K562 (cell line): Measurements from ENCODE around the gene ADM5. TPM values are rescaled to one million over a fixed set of nuclear protein-coding genes. Genes with fewer than 3 reads are reported as not detected.

Source experiments
- ATAC-seq: fragments of 200-7000 bp; cut with Tn5 transposase; 3 replicates; pipeline ENCODE4 v1.9.1; 2020; ENCODE audit warnings: moderate library complexity
- BruUV-seq: library from RNA; stranded (reverse); fragments of 400-500 nt; replicated peaks from 2 replicates; lab custom pipeline; 2021; lab: Mats Ljungman, UMichigan
- CTCF ChIA-PET: fragments of 300-600 bp; formaldehyde crosslinking; extraction: SDS; loops from one replicate; lab custom pipeline; 2021; ENCODE audit warnings: low intra/inter-chr PET ratio; lab: Yijun Ruan, JAX
- POLR2A ChIA-PET: fragments of 300-600, 350-650 bp; sonication (Branson Sonifier 250); formaldehyde crosslinking; extraction: SDS; loops from one replicate; lab custom pipeline; 2021; ENCODE audit warnings: antibody characterized with exemption, inconsistent platforms; lab: Yijun Ruan, JAX
- DNase-seq, 4 experiments: peaks; one replicate each; pipeline versions ENCODE4 v3.0.0 to v3.0.0-alpha.2; 2011 to 2018; ENCODE audit warnings: low spot score in 3 of 4, mixed read lengths in 3 of 4; ENCODE audit errors: extremely low read depth in 1 of 4
- FAIRE-seq: peaks from 2 replicates; lab custom pipeline; 2011; peaks lifted over from hg19 to GRCh38; lab: Jason Lieb, UNC
- H2AFZ ChIP-seq: 2 replicates; pipeline ENCODE4 v1.6.0; 2011; ENCODE audit warnings: low read depth, low read length, control low read depth, inconsistent platforms
- H3K27ac ChIP-seq: fragments of 200-600 bp; 3 replicates; pipeline ENCODE4 v1.8.0; 2011; ENCODE audit warnings: low read depth, mild to moderate bottlenecking, control low read depth, inconsistent platforms, low read length, moderate library complexity, mixed read lengths; ENCODE audit errors: extremely low read depth
- H3K27me3 ChIP-seq, 2 experiments: fragments of 300-600 bp in 1 of 2; 2 replicates in 1 of 2; 3 replicates in 1 of 2; pipeline versions ENCODE4 v1.6.0 to v1.8.0; 2011; ENCODE audit warnings: inconsistent platforms in 2 of 2, low read length in 2 of 2, mild to moderate bottlenecking in 1 of 2, mixed read lengths in 1 of 2, moderate library complexity in 1 of 2; ENCODE audit not compliant: control insufficient read depth in 2 of 2, insufficient read depth in 2 of 2
- H3K36me3 ChIP-seq: fragments of 300-600 bp; 3 replicates; pipeline ENCODE4 v1.8.0; 2011; ENCODE audit warnings: mild to moderate bottlenecking, low read length, inconsistent platforms; ENCODE audit not compliant: control insufficient read depth, insufficient read depth
- H3K4me1 ChIP-seq, 2 experiments: fragments of 200-600 bp in 1 of 2; replicated peaks in 1 of 2; 2 replicates in 1 of 2; 3 replicates in 1 of 2; pipeline versions ENCODE4 v1.5.1 to v1.8.0; 2011; ENCODE audit warnings: inconsistent platforms in 2 of 2, low read length in 2 of 2, mild to moderate bottlenecking in 1 of 2, mixed read lengths in 1 of 2, moderate library complexity in 1 of 2; ENCODE audit not compliant: control insufficient read depth in 2 of 2, insufficient read depth in 2 of 2
- H3K4me2 ChIP-seq: 2 replicates; pipeline ENCODE4 v1.6.1; 2011; ENCODE audit warnings: low read length, control low read depth, inconsistent platforms, mixed read lengths; ENCODE audit not compliant: insufficient read depth
- H3K4me3 ChIP-seq: fragments of 200-600 bp; sonication (generic), shearing (Covaris generic); 2 replicates; pipeline ENCODE4 v1.5.1; 2016; ENCODE audit warnings: control low read depth, inconsistent platforms
- H3K79me2 ChIP-seq: fragments of 200-600 bp; 3 replicates; pipeline ENCODE4 v1.8.0; 2011; ENCODE audit warnings: low read length, inconsistent platforms; ENCODE audit not compliant: control insufficient read depth, insufficient read depth
- H3K9ac ChIP-seq, 2 experiments: 2 replicates each; pipeline versions ENCODE4 v1.6.0 to v1.6.1; 2011; ENCODE audit warnings: low read depth in 2 of 2, low read length in 2 of 2, control low read depth in 1 of 2, inconsistent platforms in 1 of 2, mild to moderate bottlenecking in 1 of 2, mixed read lengths in 1 of 2; ENCODE audit not compliant: insufficient read depth in 1 of 2
- H3K9me1 ChIP-seq: one replicate; pipeline ENCODE4 v1.6.0; 2011; ENCODE audit warnings: inconsistent platforms, mild to moderate bottlenecking, low read length, moderate library complexity; ENCODE audit not compliant: control insufficient read depth, insufficient read depth
- H3K9me3 ChIP-seq: replicated peaks from 2 replicates; pipeline ENCODE4 v1.5.1; 2011; ENCODE audit warnings: low read depth, low read length, inconsistent platforms; ENCODE audit not compliant: control insufficient read depth, insufficient read depth
- H4K20me1 ChIP-seq: replicated peaks from 2 replicates; pipeline ENCODE4 v1.6.1; 2011; ENCODE audit warnings: low read length, inconsistent platforms, mixed read lengths; ENCODE audit not compliant: control insufficient read depth, insufficient read depth
- NRF1 ChIP-seq, 2 experiments: fragments of 450-650 bp; IDR thresholded peaks in 1 of 2; conservative IDR thresholded peaks in 1 of 2; 2 replicates each; pipeline ENCODE4 v1.6.1; 2014; ENCODE audit warnings: mild to moderate bottlenecking in 2 of 2
- THRB ChIP-seq: fragments of 450-650 bp; formaldehyde crosslinking; conservative IDR thresholded peaks from 2 replicates; pipeline ENCODE4 v1.4.0; 2022; ENCODE audit warnings: mild to moderate bottlenecking, missing genetic modification characterization
- WGBS: fragments of 100-300 bp; shearing (Covaris generic); methylation state at CpG from one replicate; pipeline ENCODE4 v1.1.6; 2016; ENCODE audit warnings: low coverage, mixed read lengths; ENCODE audit not compliant: insufficient coverage; ENCODE audit errors: missing lambda C conversion rate; 5-methylcytosine and 5-hydroxymethylcytosine counted together
- in situ Hi-C: fragments of 300-500 bp; cut with MboI; formaldehyde crosslinking; loops from 4 replicates; pipeline ENCODE4 v1.15.0; 2018; ENCODE audit warnings: inconsistent platforms, mixed read lengths
- intact Hi-C: fragments of 100-400 bp; cut with micrococcal nuclease; formaldehyde crosslinking; loops from 2 replicates; pipeline ENCODE4 v1.14.2; 2022
- polyA plus RNA-seq, 8 experiments: library from polyadenylated mRNA; depleted of rRNA in 4 of 8; stranded (reverse) in 5 of 8; unstranded in 3 of 8; fragments of >200 nt; fragmentation: Nextera tagmentation in 2 of 8; fragmentation: Illumina TruSeq in 1 of 8; extraction: Ambion mirVana in 2 of 8; extraction: Trizol in 1 of 8; gene quantifications; 2 replicates each; pipeline versions ENCODE4 v1.2.1 to v1.2.3, GENCODE V29; 2011 to 2014; ENCODE audit warnings: inconsistent platforms in 1 of 8, missing spikeins in 1 of 8
- total RNA-seq, 7 experiments: library from RNA; depleted of rRNA in 6 of 7; stranded (reverse); fragments of >200 nt in 6 of 7; fragmentation: Illumina TruSeq in 2 of 7; extraction: Trizol in 2 of 7; gene quantifications; 2 replicates each; pipeline versions ENCODE4 v1.2.1 to v1.2.3, GENCODE V29; 2011 to 2021; ENCODE audit warnings: low replicate concordance in 1 of 7
- TF ChIP-seq, protein P1 (sequence below): fragments of 250-450 bp; sonication (Bioruptor Pico); IDR thresholded peaks from 2 replicates; pipeline ENCODE4 v1.8.0; 2022; ENCODE audit warnings: moderate library complexity, mild to moderate bottlenecking, inconsistent platforms
- TF ChIP-seq, protein P2 (sequence below), 2 experiments: fragments of 450-650 bp in 1 of 2; sonication (generic) in 1 of 2; formaldehyde crosslinking in 1 of 2; IDR thresholded peaks; 2 replicates each; pipeline versions ENCODE4 v1.7.1 to v1.9.0; 2016 to 2022; ENCODE audit warnings: inconsistent platforms in 1 of 2, mild to moderate bottlenecking in 1 of 2, missing genetic modification reagents in 1 of 2

ADM5 gene
- total and polyA plus RNA-seq, 9 of the 15 experiments (the other 6 are each of a cell fraction or from before 2014, with no cell fraction given): 0.13 to 8.4 (median 2.0) TPM; not detected in 1

GRCh38 chr19:49691243-49692146 lies 2.1 kb downstream of the ADM5 start (continued):
- TF ChIP-seq, protein P1, sequence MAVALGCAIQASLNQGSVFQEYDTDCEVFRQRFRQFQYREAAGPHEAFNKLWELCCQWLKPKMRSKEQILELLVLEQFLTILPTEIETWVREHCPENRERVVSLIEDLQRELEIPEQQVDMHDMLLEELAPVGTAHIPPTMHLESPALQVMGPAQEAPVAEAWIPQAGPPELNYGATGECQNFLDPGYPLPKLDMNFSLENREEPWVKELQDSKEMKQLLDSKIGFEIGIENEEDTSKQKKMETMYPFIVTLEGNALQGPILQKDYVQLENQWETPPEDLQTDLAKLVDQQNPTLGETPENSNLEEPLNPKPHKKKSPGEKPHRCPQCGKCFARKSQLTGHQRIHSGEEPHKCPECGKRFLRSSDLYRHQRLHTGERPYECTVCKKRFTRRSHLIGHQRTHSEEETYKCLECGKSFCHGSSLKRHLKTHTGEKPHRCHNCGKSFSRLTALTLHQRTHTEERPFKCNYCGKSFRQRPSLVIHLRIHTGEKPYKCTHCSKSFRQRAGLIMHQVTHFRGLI: no peak
- TF ChIP-seq NRF1 (conservative IDR thresholded peaks at IDR 0.05 in 1 of 2, IDR thresholded peaks at IDR 0.05 in 1 of 2): 0 out of 4 replicates have a peak, but pooled peaks of 1 of the 2 experiments have one; percentile 9

DNA sequence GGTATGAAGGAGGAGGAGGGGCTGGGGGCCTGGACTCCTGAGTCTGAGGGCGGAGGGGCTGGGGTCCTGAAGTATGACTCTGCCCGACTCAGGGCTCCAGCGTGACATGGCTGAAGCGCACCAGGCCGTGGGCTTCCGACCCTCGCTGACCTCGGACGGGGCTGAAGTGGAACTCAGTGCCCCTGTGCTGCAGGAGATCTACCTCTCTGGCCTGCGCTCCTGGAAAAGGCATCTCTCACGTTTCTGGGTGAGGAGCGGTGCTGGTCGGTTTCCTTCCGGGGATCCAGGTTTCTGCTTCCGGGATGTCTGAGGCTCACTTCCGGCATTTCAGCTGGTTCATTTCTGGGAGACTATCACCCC lies 2.7 kb downstream of the ADM5 start:
- POLR2A ChIA-PET: interaction anchor here (0.6 to 0.8 kb wide), 4 partner anchors 26 to 1149 kb away, joined by 3 to 6 read pairs (median 3); no protein-coding TSS in a partner anchor
- no TSS peak for BruUV-seq
- TF ChIP-seq THRB (CRISPR knock-in tag): no peak
- TF ChIP-seq, protein P2, sequence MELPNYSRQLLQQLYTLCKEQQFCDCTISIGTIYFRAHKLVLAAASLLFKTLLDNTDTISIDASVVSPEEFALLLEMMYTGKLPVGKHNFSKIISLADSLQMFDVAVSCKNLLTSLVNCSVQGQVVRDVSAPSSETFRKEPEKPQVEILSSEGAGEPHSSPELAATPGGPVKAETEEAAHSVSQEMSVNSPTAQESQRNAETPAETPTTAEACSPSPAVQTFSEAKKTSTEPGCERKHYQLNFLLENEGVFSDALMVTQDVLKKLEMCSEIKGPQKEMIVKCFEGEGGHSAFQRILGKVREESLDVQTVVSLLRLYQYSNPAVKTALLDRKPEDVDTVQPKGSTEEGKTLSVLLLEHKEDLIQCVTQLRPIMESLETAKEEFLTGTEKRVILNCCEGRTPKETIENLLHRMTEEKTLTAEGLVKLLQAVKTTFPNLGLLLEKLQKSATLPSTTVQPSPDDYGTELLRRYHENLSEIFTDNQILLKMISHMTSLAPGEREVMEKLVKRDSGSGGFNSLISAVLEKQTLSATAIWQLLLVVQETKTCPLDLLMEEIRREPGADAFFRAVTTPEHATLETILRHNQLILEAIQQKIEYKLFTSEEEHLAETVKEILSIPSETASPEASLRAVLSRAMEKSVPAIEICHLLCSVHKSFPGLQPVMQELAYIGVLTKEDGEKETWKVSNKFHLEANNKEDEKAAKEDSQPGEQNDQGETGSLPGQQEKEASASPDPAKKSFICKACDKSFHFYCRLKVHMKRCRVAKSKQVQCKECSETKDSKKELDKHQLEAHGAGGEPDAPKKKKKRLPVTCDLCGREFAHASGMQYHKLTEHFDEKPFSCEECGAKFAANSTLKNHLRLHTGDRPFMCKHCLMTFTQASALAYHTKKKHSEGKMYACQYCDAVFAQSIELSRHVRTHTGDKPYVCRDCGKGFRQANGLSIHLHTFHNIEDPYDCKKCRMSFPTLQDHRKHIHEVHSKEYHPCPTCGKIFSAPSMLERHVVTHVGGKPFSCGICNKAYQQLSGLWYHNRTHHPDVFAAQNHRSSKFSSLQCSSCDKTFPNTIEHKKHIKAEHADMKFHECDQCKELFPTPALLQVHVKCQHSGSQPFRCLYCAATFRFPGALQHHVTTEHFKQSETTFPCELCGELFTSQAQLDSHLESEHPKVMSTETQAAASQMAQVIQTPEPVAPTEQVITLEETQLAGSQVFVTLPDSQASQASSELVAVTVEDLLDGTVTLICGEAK (IDR thresholded peaks at IDR 0.05): peak; percentile 81
- TF ChIP-seq, protein P2 (CRISPR knock-in tag; IDR thresholded peaks at IDR 0.05): no peak

More for the DNA sequence above, 2.7 kb downstream of the ADM5 start:
- in situ Hi-C loops (no loop called here), intact Hi-C loops (no loop called here)
- Histone ChIP-seq H3K27ac (no peak overlapping the region), H3K9me3 (no peaks in the 10 kb centered on the region), H3K9me1 (no peaks in the 10 kb centered on the region), H3K4me2 (no peak overlapping the region), H3K9ac (peak overlapping the region in 1 of 2 experiments; percentile 74; a peak in 2 of 4 replicates), H3K79me2 (no peaks in the 10 kb centered on the region), H3K4me3 (no peak overlapping the region), H2AFZ (peak overlapping the region; percentile 70), H3K4me1 (peaks cover 0 to 46% of the 10 kb centered on the region in 2 experiments; a peak in 2 of 5 replicates), H3K27me3 (no peaks in the 10 kb centered on the region), H4K20me1 (no peaks in the 10 kb centered on the region), H3K36me3 (peaks cover 24% of the 10 kb centered on the region; the same call in 2 of the 3 replicates)
- 65% methylated on average over 15 of the region's 16 CpGs for WGBS
- CTCF ChIA-PET: no interaction called here
- DNase-seq (no peak), FAIRE-seq (no peak), ATAC-seq (no peak)
